ENCODE measurements around the gene DHX34.
"Not testable (repeated sequence)": the region's sequence is repeated elsewhere in the genome, so short reads cannot be mapped to it uniquely, and the experiment has no call there.

DHX34 gene

GRCh38 chr19:47315125-47315821 is 33.8 kb upstream of the DHX34 start:
- Histone ChIP-seq H3K9me3 (ENCODE audit: low read length) (no peaks in the 10 kb centered on the region), H3K4me3 (ENCODE audit: low read length) (no peak overlapping the region), H3K36me3 (ENCODE audit: insufficient read depth, low read length) (no peaks in the 10 kb centered on the region), H2AFZ (ENCODE audit: low read depth, low read length) (no peak overlapping the region), H3K27me3 (ENCODE audit: insufficient read depth, low read length) (no peaks in the 10 kb centered on the region), H3K4me1 (ENCODE audit: insufficient read depth, low read length) (no peaks in the 10 kb centered on the region)

DNA sequence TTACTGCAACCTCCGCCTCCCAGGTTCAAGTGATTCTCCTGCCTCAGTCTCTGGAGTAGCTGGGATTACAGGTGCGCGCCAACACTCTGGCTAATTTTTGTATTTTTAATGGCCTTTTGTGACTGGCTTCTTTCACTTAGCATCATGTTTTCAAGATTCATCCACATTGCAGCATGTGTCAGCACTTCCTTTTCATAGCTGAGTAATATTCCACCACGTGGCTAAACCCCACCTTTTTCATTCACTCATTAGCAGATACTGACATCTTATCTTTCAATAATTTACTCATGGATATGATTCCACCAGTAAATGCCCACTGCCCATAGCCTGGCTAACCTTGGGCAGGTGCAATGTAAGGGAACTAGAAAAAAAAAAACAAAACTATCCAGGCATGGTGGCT is 32.6 kb upstream of the DHX34 start:
- Histone ChIP-seq H3K4me1 (ENCODE audit: insufficient read depth, low read length) (no peaks in the 10 kb centered on the region), H3K36me3 (ENCODE audit: insufficient read depth, low read length) (no peaks in the 10 kb centered on the region), H3K4me3 (ENCODE audit: low read length) (no peak overlapping the region), H3K9me3 (ENCODE audit: low read length) (no peaks in the 10 kb centered on the region), H2AFZ (ENCODE audit: low read depth, low read length) (no peak overlapping the region), H3K27me3 (ENCODE audit: insufficient read depth, low read length) (no peaks in the 10 kb centered on the region)

GRCh38 chr19:47319923-47320871 is 28.9 kb upstream of the DHX34 start:
- no peak overlapping the region for H3K4me3 ChIP-seq (ENCODE audit: low read length)
- H3K4me1 ChIP-seq (ENCODE audit: insufficient read depth, low read length), result no peaks in the 10 kb centered on the region
- H3K36me3 ChIP-seq (ENCODE audit: insufficient read depth, low read length), result no peaks in the 10 kb centered on the region
- peaks cover 9% of the 10 kb centered on the region for H3K27me3 ChIP-seq (ENCODE audit: insufficient read depth, low read length)
- peaks cover 2% of the 10 kb centered on the region for H3K9me3 ChIP-seq (ENCODE audit: low read length)
- no peak overlapping the region for H2AFZ ChIP-seq (ENCODE audit: low read depth, low read length)

DNA sequence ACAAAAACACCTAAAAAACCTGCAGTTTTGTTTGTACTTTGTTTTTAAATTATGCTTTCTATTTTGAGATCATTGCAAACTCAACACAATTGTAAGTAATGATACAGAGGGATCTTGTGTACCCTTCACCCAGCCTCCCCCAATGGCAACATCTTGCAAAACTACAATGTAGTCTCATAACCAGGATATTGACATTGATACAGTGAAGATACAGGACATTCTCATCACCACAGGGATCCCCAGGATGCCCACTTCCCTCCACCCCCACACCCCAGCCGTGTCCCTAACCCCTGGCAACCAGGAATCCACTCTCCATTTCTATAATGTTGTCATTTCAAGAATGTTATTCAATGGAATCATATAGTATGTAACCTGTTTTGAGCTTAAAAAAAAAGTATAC is 27.5 kb upstream of the DHX34 start:
- no peaks in the 10 kb centered on the region for H3K4me1 ChIP-seq (ENCODE audit: insufficient read depth, low read length)
- peaks cover 2% of the 10 kb centered on the region for H3K9me3 ChIP-seq (ENCODE audit: low read length)
- no peak overlapping the region for H2AFZ ChIP-seq (ENCODE audit: low read depth, low read length)
- H3K27me3 ChIP-seq (ENCODE audit: insufficient read depth, low read length), result peaks cover 9% of the 10 kb centered on the region
- H3K4me3 ChIP-seq (ENCODE audit: low read length), result no peak overlapping the region
- no peaks in the 10 kb centered on the region for H3K36me3 ChIP-seq (ENCODE audit: insufficient read depth, low read length)

GRCh38 chr19:47322058-47322457 is 27.1 kb upstream of the DHX34 start:
- Histone ChIP-seq H3K36me3 (ENCODE audit: insufficient read depth, low read length) (no peaks in the 10 kb centered on the region), H3K27me3 (ENCODE audit: insufficient read depth, low read length) (peaks cover 9% of the 10 kb centered on the region)

GRCh38 chr19:47323409-47323808 is 25.7 kb upstream of the DHX34 start:
- Histone ChIP-seq H2AFZ (ENCODE audit: low read depth, low read length) (no peak overlapping the region), H3K9me3 (ENCODE audit: low read length) (peaks cover 2% of the 10 kb centered on the region), H3K27me3 (ENCODE audit: insufficient read depth, low read length) (peaks cover 9% of the 10 kb centered on the region), H3K36me3 (ENCODE audit: insufficient read depth, low read length) (no peaks in the 10 kb centered on the region), H3K4me3 (ENCODE audit: low read length) (no peak overlapping the region), H3K4me1 (ENCODE audit: insufficient read depth, low read length) (no peaks in the 10 kb centered on the region)

More at GRCh38 chr19:47322058-47322457, 27.1 kb upstream of the DHX34 start:
- Histone ChIP-seq H3K4me1 (ENCODE audit: insufficient read depth, low read length) (no peaks in the 10 kb centered on the region), H2AFZ (ENCODE audit: low read depth, low read length) (no peak overlapping the region), H3K9me3 (ENCODE audit: low read length) (peaks cover 2% of the 10 kb centered on the region), H3K4me3 (ENCODE audit: low read length) (no peak overlapping the region)

DNA sequence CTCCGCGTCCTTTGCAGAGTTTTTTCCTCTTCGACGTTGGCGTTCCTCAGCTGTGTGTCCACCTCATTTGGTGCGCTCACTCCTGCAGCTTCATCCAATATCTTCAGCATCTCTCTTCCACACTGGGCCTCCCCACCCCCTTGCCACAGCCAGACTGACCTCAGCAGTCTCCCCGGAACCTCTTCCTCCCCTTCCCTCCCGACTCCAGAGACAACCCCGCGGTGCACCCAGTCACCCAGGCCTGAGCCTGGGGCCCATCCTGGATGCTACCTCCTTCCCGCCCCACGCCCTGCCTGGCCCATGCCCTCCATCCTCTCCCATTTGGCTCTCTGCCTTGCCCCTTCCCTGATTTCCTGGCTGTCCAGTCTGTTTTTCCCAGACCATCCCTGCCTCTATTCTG is 25.2 kb upstream of the DHX34 start:
- H3K4me1 ChIP-seq (ENCODE audit: insufficient read depth, low read length), result no peaks in the 10 kb centered on the region
- no peak overlapping the region for H3K4me3 ChIP-seq (ENCODE audit: low read length)
- H3K9me3 ChIP-seq (ENCODE audit: low read length), result peaks cover 2% of the 10 kb centered on the region
- peaks cover 9% of the 10 kb centered on the region for H3K27me3 ChIP-seq (ENCODE audit: insufficient read depth, low read length)
- H3K36me3 ChIP-seq (ENCODE audit: insufficient read depth, low read length), result no peaks in the 10 kb centered on the region
- no peak overlapping the region for H2AFZ ChIP-seq (ENCODE audit: low read depth, low read length)

DNA sequence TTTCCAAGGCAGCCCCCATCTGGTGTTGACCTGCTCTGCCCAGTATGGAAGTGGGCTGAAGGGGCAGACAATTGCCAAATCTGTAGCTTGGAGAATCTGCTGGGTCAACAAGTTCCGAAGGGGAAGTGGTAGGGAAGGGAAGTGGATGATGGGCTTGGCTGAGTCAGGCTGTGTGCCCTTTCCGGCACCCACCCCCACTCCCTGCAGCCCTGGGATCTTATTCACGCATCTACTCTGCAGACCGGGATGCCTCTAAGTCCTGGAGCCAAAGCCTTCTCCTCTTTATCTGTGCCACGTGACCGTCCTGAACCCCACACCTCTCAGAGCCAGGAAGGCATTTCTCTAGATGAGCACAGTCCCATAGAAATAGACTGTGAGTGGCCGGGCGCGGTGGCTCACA is 24.6 kb upstream of the DHX34 start:
- Histone ChIP-seq H3K9me3 (ENCODE audit: low read length) (peaks cover 2% of the 10 kb centered on the region), H3K36me3 (ENCODE audit: insufficient read depth, low read length) (no peaks in the 10 kb centered on the region), H3K27me3 (ENCODE audit: insufficient read depth, low read length) (peaks cover 9% of the 10 kb centered on the region), H3K4me1 (ENCODE audit: insufficient read depth, low read length) (no peaks in the 10 kb centered on the region), H3K4me3 (ENCODE audit: low read length) (no peak overlapping the region), H2AFZ (ENCODE audit: low read depth, low read length) (no peak overlapping the region)

DNA sequence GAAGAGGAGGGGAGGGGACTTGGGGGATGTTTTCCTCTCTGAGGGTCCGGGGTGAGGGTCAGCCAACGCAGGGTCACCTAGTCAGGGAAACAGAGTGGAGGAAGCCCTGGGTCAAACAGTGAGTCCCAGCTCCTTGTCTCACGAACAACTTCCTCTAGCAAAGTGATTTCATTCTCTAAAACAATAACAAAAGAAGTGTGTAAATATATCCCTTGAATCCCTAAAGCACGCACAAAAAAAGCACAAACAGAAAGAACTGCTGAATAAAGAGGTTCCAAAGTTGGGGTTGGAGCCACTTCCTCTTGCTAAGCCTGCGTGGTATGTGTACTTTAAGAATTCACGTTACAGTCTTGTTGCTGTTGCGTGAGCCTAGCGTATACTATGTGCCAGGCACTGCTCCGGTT is 18.6 kb upstream of the DHX34 start:
- no peaks in the 10 kb centered on the region for H3K9me3 ChIP-seq (ENCODE audit: low read length)
- H3K27me3 ChIP-seq (ENCODE audit: insufficient read depth, low read length), result no peaks in the 10 kb centered on the region
- no peak overlapping the region for H3K4me3 ChIP-seq (ENCODE audit: low read length)
- no peak overlapping the region for H2AFZ ChIP-seq (ENCODE audit: low read depth, low read length)
- no peaks in the 10 kb centered on the region for H3K4me1 ChIP-seq (ENCODE audit: insufficient read depth, low read length)
- H3K36me3 ChIP-seq (ENCODE audit: insufficient read depth, low read length), result no peaks in the 10 kb centered on the region

DNA sequence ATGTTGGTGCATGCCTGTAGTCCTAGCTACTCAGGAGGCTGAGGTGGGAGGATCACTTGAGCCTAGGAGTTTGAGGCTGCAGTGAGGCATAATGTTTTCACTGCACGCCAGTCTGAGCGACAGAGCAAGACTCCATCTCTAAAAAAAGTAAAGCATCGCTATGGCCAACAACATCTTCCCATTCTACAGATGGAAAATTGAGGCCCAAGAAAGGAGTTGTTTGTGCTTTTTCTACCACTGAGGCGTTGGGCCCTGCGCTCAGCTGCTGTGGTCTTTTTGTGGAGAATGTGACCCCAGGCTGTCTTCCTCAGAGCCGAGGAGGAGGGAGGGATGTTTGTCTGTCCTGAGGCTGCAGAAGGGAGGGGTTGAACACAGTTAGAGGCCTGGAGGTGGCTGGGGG is 17.6 kb upstream of the DHX34 start:
- H2AFZ ChIP-seq (ENCODE audit: low read depth, low read length), result no peak overlapping the region
- no peaks in the 10 kb centered on the region for H3K36me3 ChIP-seq (ENCODE audit: insufficient read depth, low read length)
- no peaks in the 10 kb centered on the region for H3K9me3 ChIP-seq (ENCODE audit: low read length)
- no peaks in the 10 kb centered on the region for H3K27me3 ChIP-seq (ENCODE audit: insufficient read depth, low read length)
- H3K4me1 ChIP-seq (ENCODE audit: insufficient read depth, low read length), result no peaks in the 10 kb centered on the region
- H3K4me3 ChIP-seq (ENCODE audit: low read length), result no peak overlapping the region

- Histone ChIP-seq H3K36me3 (ENCODE audit: insufficient read depth, low read length) (no peaks in the 10 kb centered on the region), H3K27me3 (ENCODE audit: insufficient read depth, low read length) (no peaks in the 10 kb centered on the region), H3K4me1 (ENCODE audit: insufficient read depth, low read length) (no peaks in the 10 kb centered on the region), H3K9me3 (ENCODE audit: low read length) (no peaks in the 10 kb centered on the region), H3K4me3 (ENCODE audit: low read length) (no peak within 1 kb of the TSS), H2AFZ (ENCODE audit: low read depth, low read length) (no peak within 1 kb of the TSS)
Observed at GRCh38 chr19:47331931-47332547, 17.1 kb upstream of the DHX34 start, which contains the start of gene C5AR2. Gene C5AR2 (plus strand): TSS chr19:47332175. CDS start chr19:47340800, 8,625 bp downstream.

- not testable (repeated sequence) for H3K27me3 ChIP-seq (ENCODE audit: insufficient read depth, low read length); H3K36me3 ChIP-seq (ENCODE audit: insufficient read depth, low read length); H3K9me3 ChIP-seq (ENCODE audit: low read length); H3K4me1 ChIP-seq (ENCODE audit: insufficient read depth, low read length); H3K4me3 ChIP-seq (ENCODE audit: low read length); H2AFZ ChIP-seq (ENCODE audit: low read depth, low read length)
Observed at GRCh38 chr19:47336765-47337718, 12.1 kb upstream of the DHX34 start.
